ENCODE measurements around the gene PHACTR1. TPM values are rescaled to one million over a fixed set of nuclear protein-coding genes. Genes with fewer than 3 reads are reported as not detected.

Gene PHACTR1
- total and polyA plus RNA-seq, 2 donors (not counting 1 experiment from before 2014, with no cell fraction given), result 0.60 to 1.2 TPM

DNA sequence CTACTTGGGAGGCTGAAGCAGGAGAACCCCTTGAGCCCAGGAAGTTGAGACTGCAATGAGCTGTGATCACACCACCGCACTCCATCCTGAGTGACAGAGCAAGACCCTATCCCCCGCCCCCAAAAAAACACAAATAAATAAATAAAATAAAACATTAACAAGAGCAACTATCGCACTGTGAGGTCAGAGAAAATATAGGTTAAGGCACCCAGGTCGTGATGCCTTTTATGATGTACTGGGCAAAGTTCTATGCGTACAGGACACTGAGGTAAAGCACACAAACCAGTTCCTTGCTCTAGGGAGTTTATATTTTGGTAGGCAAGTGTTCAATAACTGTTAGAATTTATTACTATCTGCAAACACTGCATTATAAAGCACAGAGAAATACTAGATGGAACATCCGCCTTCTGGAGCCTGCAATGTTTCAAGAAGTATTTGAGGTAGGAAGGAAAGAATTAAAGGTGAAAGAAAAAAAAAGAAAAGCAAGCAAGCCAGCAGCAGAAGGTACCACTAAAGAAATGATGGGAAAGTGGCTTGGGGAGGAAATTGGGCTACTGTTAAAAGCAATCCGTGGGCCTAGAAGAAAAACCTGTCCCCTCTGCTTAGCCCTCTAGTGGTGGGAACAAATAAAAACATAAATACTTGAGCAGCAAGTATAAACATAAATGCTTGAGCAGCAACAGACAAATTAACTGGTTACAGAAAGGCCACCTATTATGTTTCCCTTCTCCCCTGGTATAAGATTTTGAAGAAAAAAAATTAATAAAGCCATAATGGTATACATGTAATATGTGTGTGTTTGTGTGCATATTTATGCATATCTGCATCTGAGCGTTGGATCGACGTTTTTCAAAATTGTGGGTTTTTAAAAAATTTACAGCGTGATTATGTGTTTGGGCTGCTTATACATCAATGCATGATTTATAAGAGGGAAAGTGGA, 128.0 kb downstream of the PHACTR1 start:
- Histone ChIP-seq H3K4me3 (replicated peaks in 1 of 4; ENCODE audit: control extremely low read depth in 1 of 4, insufficient read depth in 1 of 4, low read depth in 3 of 4, low read length in 4 of 4) (no peak overlapping the region), H3K4me2 (ENCODE audit: extremely low read depth, insufficient read depth, low read length) (no peak overlapping the region), H3K27me3 (ENCODE audit: control insufficient read depth, insufficient read depth, low read length) (no peaks in the 10 kb centered on the region), H3K4me1 (ENCODE audit: control insufficient read depth, extremely low read depth, insufficient read depth, low read length) (no peaks in the 10 kb centered on the region), H3K9ac (ENCODE audit: insufficient read depth, low read length) (no peak overlapping the region), H3K9me3 (ENCODE audit: control insufficient read depth, insufficient read depth, low read depth, low read length) (no peaks in the 10 kb centered on the region), H4K20me1 (ENCODE audit: control insufficient read depth, extremely low read depth, insufficient read depth, low read length) (no peaks in the 10 kb centered on the region), H3K27ac (ENCODE audit: insufficient read depth, low read length) (no peak overlapping the region), H3K79me2 (ENCODE audit: control insufficient read depth, insufficient read depth, low read length) (no peaks in the 10 kb centered on the region), H2AFZ (ENCODE audit: low read length) (no peak overlapping the region), H3K36me3 (ENCODE audit: control insufficient read depth, insufficient read depth, low read length) (no peaks in the 10 kb centered on the region)
- TF ChIP-seq, protein P1, sequence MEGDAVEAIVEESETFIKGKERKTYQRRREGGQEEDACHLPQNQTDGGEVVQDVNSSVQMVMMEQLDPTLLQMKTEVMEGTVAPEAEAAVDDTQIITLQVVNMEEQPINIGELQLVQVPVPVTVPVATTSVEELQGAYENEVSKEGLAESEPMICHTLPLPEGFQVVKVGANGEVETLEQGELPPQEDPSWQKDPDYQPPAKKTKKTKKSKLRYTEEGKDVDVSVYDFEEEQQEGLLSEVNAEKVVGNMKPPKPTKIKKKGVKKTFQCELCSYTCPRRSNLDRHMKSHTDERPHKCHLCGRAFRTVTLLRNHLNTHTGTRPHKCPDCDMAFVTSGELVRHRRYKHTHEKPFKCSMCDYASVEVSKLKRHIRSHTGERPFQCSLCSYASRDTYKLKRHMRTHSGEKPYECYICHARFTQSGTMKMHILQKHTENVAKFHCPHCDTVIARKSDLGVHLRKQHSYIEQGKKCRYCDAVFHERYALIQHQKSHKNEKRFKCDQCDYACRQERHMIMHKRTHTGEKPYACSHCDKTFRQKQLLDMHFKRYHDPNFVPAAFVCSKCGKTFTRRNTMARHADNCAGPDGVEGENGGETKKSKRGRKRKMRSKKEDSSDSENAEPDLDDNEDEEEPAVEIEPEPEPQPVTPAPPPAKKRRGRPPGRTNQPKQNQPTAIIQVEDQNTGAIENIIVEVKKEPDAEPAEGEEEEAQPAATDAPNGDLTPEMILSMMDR (conservative IDR thresholded peaks at IDR 0.05 in 1 of 2, IDR thresholded peaks at IDR 0.05 in 1 of 2; ENCODE audit: low read depth in 1 of 2, low read length in 2 of 2), result peak; percentile 28 to 41
- no peak for TF ChIP-seq EZH2 (IDR thresholded peaks at IDR 0.05; ENCODE audit: low read length, missing control alignments)
- DNase-seq (ENCODE audit: low read depth in 2 of 2), result peak in 1 of 2 donors; percentile 22

DNA sequence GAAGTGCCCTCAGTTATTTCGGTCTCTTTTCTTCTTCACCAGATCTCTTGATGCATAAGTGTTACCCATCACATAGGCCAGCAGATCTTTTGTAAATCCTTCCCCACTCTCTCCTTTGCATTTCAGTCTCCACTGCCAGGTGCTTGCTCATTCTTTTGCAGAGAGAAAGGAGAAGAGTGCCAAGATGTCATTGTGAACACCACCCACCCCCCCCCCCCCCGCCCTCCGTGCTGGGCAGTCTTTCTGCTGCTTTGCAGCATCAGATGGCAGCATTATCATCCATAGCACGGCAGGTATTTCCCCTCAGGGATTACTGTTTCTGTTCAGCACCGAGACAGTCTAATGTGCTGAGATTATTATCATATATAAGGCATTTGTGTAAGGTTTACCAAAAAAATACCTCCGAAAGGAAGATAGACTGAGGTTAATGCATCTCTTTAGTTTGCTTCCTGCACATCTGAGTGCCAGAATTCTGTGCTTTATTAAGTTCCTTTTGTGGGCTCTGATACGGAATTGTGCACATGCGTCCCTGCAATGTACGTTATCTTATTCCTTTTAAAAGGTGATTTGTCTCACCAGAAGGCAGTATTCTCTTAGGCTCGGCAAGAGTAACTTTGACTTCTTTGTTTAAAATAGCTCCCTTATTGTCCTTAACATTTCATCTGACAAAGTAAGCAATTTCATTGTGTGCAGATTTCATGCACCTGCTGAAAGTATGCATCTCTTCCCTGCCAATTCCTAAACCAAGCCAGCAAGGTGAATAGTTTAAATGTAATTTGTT, 128.8 kb downstream of the PHACTR1 start:
- Histone ChIP-seq H3K4me1 (ENCODE audit: control insufficient read depth, extremely low read depth, insufficient read depth, low read length) (no peaks in the 10 kb centered on the region), H3K4me3 (replicated peaks in 1 of 4; ENCODE audit: control extremely low read depth in 1 of 4, insufficient read depth in 1 of 4, low read depth in 3 of 4, low read length in 4 of 4) (no peak overlapping the region), H3K9me3 (ENCODE audit: control insufficient read depth, insufficient read depth, low read depth, low read length) (no peaks in the 10 kb centered on the region), H3K27ac (ENCODE audit: insufficient read depth, low read length) (no peak overlapping the region), H3K9ac (ENCODE audit: insufficient read depth, low read length) (no peak overlapping the region), H3K4me2 (ENCODE audit: extremely low read depth, insufficient read depth, low read length) (no peak overlapping the region), H3K27me3 (ENCODE audit: control insufficient read depth, insufficient read depth, low read length) (no peaks in the 10 kb centered on the region), H4K20me1 (ENCODE audit: control insufficient read depth, extremely low read depth, insufficient read depth, low read length) (no peaks in the 10 kb centered on the region), H2AFZ (ENCODE audit: low read length) (no peak overlapping the region), H3K36me3 (ENCODE audit: control insufficient read depth, insufficient read depth, low read length) (no peaks in the 10 kb centered on the region), H3K79me2 (ENCODE audit: control insufficient read depth, insufficient read depth, low read length) (no peaks in the 10 kb centered on the region)
- TF ChIP-seq EZH2 (IDR thresholded peaks at IDR 0.05; ENCODE audit: low read length, missing control alignments), result no peak
- TF ChIP-seq, protein P1 (conservative IDR thresholded peaks at IDR 0.05 in 1 of 2, IDR thresholded peaks at IDR 0.05 in 1 of 2; ENCODE audit: low read depth in 1 of 2, low read length in 2 of 2), result no peak
- DNase-seq (ENCODE audit: low read depth in 2 of 2), result no peak

Data from fibroblast of lung (primary cell).